Sigmoid colon (tissue), 7 donors: ENCODE data around the gene LFNG. TPM values are rescaled to one million over a fixed set of nuclear protein-coding genes. Genes with fewer than 3 reads are reported as not detected.

Experiments used
- DNase-seq: peaks from one replicate; pipeline ENCODE4 v3.0.0-alpha.2; 2019
- H3K27ac ChIP-seq, 4 donors: fragments of 200-600 bp; sonication (generic); one replicate each; pipeline ENCODE4 v1.5.1; 2016 to 2019; ENCODE audit warnings: mild to moderate bottlenecking in 1 of 4
- H3K27me3 ChIP-seq, 3 donors: fragments of 200-600 bp; sonication (generic); one replicate each; pipeline ENCODE4 v1.5.1; 2019; ENCODE audit warnings: mild to moderate bottlenecking in 1 of 3
- H3K36me3 ChIP-seq, 4 donors: fragments of 200-600 bp; sonication (generic); one replicate each; pipeline ENCODE4 v1.5.1; 2016 to 2019
- H3K4me1 ChIP-seq, 4 donors: fragments of 200-600 bp; sonication (generic); one replicate each; pipeline ENCODE4 v1.5.1; 2017 to 2019
- H3K4me3 ChIP-seq, 4 donors: fragments of 200-600 bp; sonication (generic); one replicate each; pipeline ENCODE4 v1.5.1; 2017 to 2019; ENCODE audit warnings: mild to moderate bottlenecking in 2 of 4, moderate library complexity in 1 of 4
- H3K9me3 ChIP-seq, 4 donors: fragments of 200-600 bp in 3 of 4; sonication (generic) in 3 of 4; one replicate each; pipeline versions ENCODE4 v1.5.1 to v1.6.1; 2013 to 2019
- EP300 ChIP-seq, 4 donors: sonication (generic); formaldehyde crosslinking; IDR thresholded peaks; one replicate each; pipeline ENCODE4 v1.6.1; 2017; ENCODE audit warnings: antibody characterized with exemption in 4 of 4
- POLR2A ChIP-seq, 2 donors: fragments of 450-650 bp; IDR thresholded peaks; one replicate each; pipeline ENCODE4 v1.6.1; 2016; ENCODE audit warnings: antibody characterized with exemption in 2 of 2, mild to moderate bottlenecking in 2 of 2, moderate library complexity in 2 of 2
- POLR2AphosphoS5 ChIP-seq, 4 donors: sonication (generic); formaldehyde crosslinking; IDR thresholded peaks; one replicate each; pipeline ENCODE4 v1.6.1; 2017; ENCODE audit warnings: antibody characterized with exemption in 4 of 4
- WGBS, 2 donors: extraction: QIAGEN DNeasy Blood & Tissue Kit; methylation state at CpG; one replicate each; pipeline ENCODE4 v1.1.7; 2013; 5-methylcytosine and 5-hydroxymethylcytosine counted together
- intact Hi-C: fragments of 100-400 bp; cut with DNase I; formaldehyde crosslinking; loops from one replicate; pipeline ENCODE4 v1.15.1; 2023
- polyA plus RNA-seq, 3 donors: library from polyadenylated mRNA; stranded (reverse); fragments of 200-250 nt; gene quantifications; one replicate each; pipeline ENCODE4 v1.2.3, GENCODE V29; 2013
- total RNA-seq, 4 donors: library from RNA; depleted of rRNA; stranded (reverse); fragments of >200 nt; gene quantifications; one replicate each; pipeline ENCODE4 v1.1.0, GENCODE V29; 2016
- TF ChIP-seq, protein P1 (sequence below), 4 experiments: fragments of 450-650 bp in 3 of 4; fragments of 200-600 bp in 1 of 4; IDR thresholded peaks; one replicate each; pipeline ENCODE4 v1.5.1; 2016 to 2019; ENCODE audit warnings: antibody characterized with exemption in 4 of 4, mild to moderate bottlenecking in 3 of 4, moderate library complexity in 2 of 4
- donor health status: healthy with polysubstance abuse.
- donor health status: Bipolar disorder and iron deficiency.
- donor health status: healthy.

The LFNG gene
- total and polyA plus RNA-seq, 7 donors: 1.8 to 34.5 (median 5.8) TPM

DNA sequence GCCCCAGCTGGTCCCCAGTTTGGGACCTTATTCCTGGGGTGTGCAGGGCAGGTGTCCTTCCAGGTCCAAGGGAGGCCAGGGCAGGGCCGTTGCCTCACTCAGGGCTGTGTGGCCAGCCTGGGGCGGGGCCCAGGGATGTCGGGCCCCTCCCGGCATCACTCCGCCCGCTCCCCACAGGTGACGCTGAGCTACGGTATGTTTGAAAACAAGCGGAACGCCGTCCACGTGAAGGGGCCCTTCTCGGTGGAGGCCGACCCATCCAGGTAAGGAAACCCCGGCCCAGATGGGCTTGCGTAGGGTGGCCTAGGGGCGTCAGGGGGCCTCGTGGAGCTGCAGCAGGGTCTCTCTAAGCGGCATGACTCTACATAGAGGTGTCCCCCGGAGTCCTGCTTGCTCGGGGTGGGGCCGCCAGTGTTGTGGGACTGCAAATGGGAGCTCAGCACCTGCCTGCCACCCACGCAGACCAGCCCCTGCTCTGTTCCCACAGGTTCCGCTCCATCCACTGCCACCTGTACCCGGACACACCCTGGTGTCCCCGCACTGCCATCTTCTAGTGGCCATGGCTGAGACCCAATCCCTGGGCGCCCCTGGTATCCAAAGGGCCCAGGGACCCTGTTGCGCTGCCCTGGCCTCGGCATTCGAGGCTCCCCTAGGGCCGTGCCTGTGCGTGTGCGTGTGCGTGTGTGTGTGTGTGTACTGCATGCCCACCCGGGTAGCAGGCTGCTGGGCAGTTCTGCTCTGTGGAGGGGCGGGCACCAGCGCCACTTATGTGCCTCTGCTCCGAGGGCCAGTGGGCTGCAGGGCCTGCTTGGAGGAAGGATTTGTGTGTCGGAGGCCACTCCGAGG lies 7.3 kb downstream of the LFNG start:
- 53 to 79% methylated on average over 40 of the region's 40 CpGs for WGBS, 2 donors
- peaks cover 0 to 54% (median 29%) of the 10 kb centered on the region in 4 donors for H3K4me1 ChIP-seq

DNA sequence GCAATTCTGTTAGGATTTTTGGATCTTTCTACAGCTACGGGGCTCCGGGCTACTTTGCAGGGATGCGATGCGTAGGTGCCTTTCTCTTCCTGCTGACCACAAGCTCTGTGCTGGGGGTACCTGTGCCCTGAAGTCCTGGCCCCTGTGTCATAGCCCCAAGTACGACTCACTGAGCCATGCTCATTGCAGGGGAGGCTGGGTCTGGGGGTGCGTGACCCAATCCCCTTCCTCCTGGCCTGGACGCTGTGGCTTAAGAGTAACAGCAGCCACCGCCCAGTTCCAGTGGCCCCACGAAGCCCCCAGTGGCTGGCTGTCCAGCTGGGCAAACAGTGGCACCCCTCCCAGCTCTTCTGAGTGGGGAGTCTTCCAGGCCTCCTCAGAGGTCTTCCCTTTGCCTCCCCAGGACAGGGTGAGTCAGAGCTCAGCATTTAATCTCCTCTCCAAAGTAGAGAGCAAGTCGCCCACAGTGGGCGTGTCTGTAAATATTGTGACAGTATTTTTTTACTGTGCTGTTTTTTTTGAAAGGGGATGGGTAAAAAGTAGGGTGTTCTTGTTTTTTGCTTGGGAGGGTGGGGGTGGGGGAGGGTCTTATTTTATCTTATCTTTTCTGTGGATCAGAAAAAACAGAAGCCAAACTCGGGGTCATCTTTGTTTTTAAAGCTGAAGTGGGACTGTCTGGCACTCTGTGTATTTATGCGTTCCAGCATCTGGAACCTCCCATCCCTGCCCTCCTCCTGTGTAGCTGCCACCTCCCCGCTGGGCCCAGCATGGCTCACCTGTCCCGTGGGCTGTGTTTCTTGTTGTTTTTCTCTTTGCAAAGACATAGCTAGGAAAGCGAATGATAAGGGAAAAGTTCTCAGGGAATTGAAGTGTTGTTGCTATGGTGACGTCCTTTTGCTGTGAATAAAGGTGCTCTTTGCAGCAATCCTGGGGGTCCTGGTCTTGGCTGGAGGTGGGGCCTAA lies 8.2 kb downstream of the LFNG start:
- no peaks in the 10 kb centered on the region for H3K36me3 ChIP-seq
- H3K9me3 ChIP-seq: no peaks in the 10 kb centered on the region
- TF ChIP-seq EP300 (IDR thresholded peaks at IDR 0.05): no peak
- peak overlapping the region in 2 of 4 donors; percentile 61 to 70 for H3K27ac ChIP-seq
- peaks cover 19 to 72% (median 47%) of the 10 kb centered on the region in 3 donors for H3K27me3 ChIP-seq
- WGBS, 2 donors: 45 to 61% methylated on average over 17 of the region's 17 CpGs
- no peak for DNase-seq
- intact Hi-C loops: no loop called here
- H3K4me3 ChIP-seq: no peak overlapping the region
- peaks cover 0 to 46% (median 27%) of the 10 kb centered on the region in 4 donors for H3K4me1 ChIP-seq

More for the DNA sequence above, 7.3 kb downstream of the LFNG start:
- Histone ChIP-seq H3K4me3 (no peak overlapping the region), H3K36me3 (no peaks in the 10 kb centered on the region), H3K27me3 (peaks cover 25 to 81% (median 56%) of the 10 kb centered on the region in 3 donors), H3K9me3 (no peaks in the 10 kb centered on the region), H3K27ac (no peak overlapping the region)
- intact Hi-C loops: no loop called here
- TF ChIP-seq POLR2AphosphoS5 (IDR thresholded peaks at IDR 0.05) (no peak), EP300 (IDR thresholded peaks at IDR 0.05) (no peak), POLR2A (IDR thresholded peaks at IDR 0.05) (no peak)
- TF ChIP-seq, protein P1, sequence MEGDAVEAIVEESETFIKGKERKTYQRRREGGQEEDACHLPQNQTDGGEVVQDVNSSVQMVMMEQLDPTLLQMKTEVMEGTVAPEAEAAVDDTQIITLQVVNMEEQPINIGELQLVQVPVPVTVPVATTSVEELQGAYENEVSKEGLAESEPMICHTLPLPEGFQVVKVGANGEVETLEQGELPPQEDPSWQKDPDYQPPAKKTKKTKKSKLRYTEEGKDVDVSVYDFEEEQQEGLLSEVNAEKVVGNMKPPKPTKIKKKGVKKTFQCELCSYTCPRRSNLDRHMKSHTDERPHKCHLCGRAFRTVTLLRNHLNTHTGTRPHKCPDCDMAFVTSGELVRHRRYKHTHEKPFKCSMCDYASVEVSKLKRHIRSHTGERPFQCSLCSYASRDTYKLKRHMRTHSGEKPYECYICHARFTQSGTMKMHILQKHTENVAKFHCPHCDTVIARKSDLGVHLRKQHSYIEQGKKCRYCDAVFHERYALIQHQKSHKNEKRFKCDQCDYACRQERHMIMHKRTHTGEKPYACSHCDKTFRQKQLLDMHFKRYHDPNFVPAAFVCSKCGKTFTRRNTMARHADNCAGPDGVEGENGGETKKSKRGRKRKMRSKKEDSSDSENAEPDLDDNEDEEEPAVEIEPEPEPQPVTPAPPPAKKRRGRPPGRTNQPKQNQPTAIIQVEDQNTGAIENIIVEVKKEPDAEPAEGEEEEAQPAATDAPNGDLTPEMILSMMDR (IDR thresholded peaks at IDR 0.05): no peak
- no peak for DNase-seq

DNA sequence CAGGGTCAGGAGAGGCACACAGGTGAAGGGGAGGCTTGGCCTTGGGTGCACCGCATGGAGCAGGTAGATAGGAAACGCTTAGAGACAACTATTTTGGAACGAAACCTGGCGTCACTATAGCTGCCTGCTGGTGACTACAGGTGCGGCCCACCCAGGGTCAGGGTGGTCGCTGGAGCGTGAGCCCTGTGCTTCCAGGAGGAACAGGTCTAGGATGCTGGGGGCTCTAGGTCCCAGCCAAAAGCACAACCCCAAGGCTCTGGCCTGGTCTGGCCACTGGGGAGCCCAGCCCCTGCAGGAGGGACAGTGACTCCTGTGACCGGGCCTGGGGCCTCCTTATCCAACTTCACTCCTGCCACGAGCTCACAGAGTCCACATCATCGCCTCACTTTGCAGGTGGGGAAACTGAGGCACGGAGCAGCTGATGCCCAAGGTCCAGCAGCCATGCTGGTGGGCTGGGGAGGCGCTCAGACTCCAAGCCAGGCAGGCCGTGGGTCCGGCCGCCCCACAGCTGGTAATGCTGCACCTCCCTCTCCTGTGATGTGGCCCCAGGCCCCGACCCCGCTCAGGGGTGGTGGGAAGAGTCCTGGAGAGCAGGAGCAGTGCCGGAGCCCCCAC lies 9.0 kb downstream of the LFNG start:
- Histone ChIP-seq H3K9me3 (no peaks in the 10 kb centered on the region), H3K4me1 (peaks cover 0 to 38% (median 19%) of the 10 kb centered on the region in 4 donors), H3K4me3 (no peak overlapping the region), H3K27ac (peak overlapping the region; percentile 19 to 70 (median 62)), H3K27me3 (peaks cover 11 to 64% (median 39%) of the 10 kb centered on the region in 3 donors), H3K36me3 (no peaks in the 10 kb centered on the region)
- DNase-seq: no peak
- WGBS, 2 donors: 57 to 76% methylated on average over 18 of the region's 18 CpGs
- intact Hi-C loops: no loop called here
- TF ChIP-seq, protein P1 (IDR thresholded peaks at IDR 0.05): no peak
- no peak for TF ChIP-seq EP300 (IDR thresholded peaks at IDR 0.05)
- TF ChIP-seq POLR2AphosphoS5 (IDR thresholded peaks at IDR 0.05): no peak
- no peak for TF ChIP-seq POLR2A (IDR thresholded peaks at IDR 0.05)

DNA sequence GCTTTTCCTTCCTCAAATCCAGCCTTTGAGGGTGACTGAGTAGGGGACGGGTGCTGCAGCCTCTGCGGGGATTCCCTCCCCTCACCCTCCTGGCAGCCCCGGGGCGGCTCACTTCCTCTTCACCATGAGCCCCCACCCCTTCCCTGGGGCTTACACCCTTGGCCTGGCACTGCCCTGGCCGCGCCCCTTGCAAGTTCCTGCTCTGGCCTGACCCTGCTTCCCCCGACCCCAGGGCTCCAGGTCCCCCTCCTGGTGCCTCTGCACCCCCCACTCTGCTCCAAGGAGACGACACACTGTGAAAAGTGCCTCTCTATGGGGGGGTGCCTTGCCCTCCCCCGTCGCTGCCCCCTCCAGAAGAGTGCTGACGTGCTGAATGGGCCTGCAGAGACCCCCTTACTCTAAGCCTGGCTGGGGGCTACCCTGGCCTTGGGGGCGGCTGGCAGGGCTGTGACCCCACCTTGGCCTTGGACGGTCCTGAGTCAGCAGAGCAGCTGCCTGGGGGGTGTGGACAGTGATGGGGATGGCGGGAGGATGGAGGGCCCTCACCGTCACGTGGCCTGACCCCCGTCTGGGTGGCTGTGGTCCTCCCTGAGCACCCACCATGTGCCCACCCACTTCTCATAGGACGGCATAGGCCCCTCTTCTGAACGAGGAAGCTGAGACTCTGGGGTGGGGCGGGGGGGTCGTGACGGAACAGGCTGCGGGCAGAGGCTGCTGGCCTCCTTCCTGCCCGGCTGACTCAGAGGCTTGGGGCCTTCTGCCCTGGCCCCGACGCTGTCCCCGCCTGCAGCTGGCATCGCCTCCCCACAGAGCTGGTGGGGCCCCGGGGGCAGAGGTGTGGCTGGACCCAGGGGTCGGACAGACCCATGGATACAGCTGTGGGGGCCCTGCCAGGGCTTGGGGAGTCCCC lies 9.8 kb downstream of the LFNG start:
- Histone ChIP-seq H3K4me3 (no peak overlapping the region), H3K36me3 (no peaks in the 10 kb centered on the region), H3K27ac (peak overlapping the region; percentile 19 to 70 (median 62)), H3K4me1 (peaks cover 0 to 29% (median 11%) of the 10 kb centered on the region in 4 donors), H3K27me3 (peaks cover 3 to 56% (median 31%) of the 10 kb centered on the region in 3 donors), H3K9me3 (no peaks in the 10 kb centered on the region)
- peak; percentile 88 for DNase-seq
- 28 to 33% methylated on average over 30 of the region's 30 CpGs for WGBS, 2 donors
- intact Hi-C loops: no loop called here
- TF ChIP-seq POLR2AphosphoS5 (IDR thresholded peaks at IDR 0.05) (peak in 1 of 4 donors; percentile 11), EP300 (IDR thresholded peaks at IDR 0.05) (no peak)
